Activated T-cell treated with anti-CD3 and anti-CD28 coated beads, Interleukin-2, amount 50 U/mL, for 1 hour (primary cell): Measurements from ENCODE around the gene SLIT1.

Source experiments
- DNase-seq: peaks from one replicate; pipeline ENCODE4 v3.0.0-alpha.2; 2020

Gene SLIT1

DNA sequence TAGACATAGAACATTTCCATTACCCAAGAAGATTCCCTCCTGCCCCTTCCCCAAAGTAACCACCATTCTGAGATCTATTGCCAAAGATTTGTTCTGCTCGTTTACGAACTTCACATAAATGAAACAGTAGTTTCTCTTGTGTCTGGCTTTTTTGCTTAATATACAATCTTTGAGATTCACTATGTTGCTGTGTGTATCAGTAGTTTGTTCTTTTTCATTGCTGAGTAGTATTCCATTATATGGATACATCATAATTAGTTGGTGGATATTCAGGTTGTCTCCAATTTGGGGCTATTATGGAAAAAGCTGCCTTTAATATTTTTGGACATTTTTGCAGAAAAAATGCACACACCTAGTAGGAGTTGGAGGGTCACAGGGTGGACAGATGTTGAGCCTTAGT, 124.3 kb downstream of the SLIT1 start:
- no peak for DNase-seq

DNA sequence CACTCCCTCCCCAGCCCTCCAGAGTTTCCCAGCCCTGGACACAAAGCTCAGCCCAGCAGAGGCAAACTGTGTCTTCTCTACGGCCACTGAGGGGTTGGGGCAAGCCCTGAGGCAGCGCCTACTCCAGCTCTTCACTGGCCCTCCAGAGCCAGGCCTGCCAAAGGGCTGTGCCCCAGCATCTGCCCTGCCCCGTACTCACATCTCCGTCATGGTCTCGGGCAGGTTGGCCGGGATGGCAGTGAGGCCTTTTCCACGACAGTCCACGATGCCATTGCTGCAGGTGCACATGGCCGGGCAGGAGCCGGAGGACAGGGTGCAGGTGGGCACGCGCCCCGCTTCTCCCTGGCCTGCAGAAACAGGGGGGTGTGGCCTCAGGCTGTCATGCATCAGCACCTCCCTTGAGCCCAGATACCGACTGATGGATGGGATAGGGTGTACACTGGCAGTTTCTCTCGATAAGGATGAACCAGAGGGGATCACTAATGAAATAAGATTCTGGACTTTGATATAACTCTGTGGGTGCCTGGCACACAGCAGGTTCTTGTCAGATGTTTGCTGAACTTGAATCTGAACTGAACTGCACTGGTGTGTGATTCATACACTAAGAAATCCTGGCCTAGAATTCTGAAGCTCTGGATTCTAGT, 125.2 kb downstream of the SLIT1 start:
- DNase-seq = no peak

DNA sequence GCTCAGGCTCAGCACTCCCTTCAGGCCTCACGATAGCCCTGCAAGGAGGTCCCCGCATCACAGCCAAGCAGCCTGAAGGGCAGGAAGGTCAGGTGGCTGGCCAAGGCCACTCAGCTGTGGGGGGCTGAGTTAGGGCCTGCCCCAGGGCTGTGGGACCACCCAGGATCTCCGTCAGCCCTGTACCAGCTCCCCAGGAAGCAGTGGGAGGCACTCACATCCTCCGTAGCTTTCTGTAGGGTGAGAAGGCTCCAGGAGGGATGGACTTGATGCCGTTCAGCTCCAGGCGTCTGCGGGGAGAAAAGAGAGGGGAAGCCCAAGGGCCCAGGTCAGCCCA, 125.9 kb downstream of the SLIT1 start:
- no peak for DNase-seq

- no peak for DNase-seq
Measured at GRCh38 chr10:97059006-97059871, 126.5 kb downstream of the SLIT1 start.

GRCh38 chr10:97058521-97058920, 127.2 kb downstream of the SLIT1 start:
- no peak for DNase-seq

GRCh38 chr10:97057491-97058235, 128.1 kb downstream of the SLIT1 start:
- DNase-seq = no peak

- DNase-seq = no peak
Measured at GRCh38 chr10:97056003-97056630, 129.6 kb downstream of the SLIT1 start.

DNA sequence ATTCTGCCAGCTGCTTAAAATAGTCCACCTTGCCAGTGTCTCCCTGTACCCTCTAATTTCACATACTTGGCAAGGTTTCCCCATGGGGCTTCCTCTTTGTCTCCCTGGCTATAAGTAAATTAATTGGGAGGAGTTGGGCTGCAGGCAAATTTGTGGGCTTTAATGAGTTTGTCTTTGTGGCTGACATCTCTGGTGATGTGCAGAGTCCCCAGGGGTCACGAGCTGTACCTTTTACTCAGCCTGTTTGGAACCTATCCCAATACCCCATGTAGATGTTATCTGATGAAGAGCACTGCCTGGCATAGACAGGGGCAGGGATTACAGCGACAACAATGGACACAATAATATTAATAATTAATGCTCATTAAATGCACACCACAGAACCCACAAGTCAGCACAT, 132.5 kb downstream of the SLIT1 start:
- DNase-seq = no peak

DNA sequence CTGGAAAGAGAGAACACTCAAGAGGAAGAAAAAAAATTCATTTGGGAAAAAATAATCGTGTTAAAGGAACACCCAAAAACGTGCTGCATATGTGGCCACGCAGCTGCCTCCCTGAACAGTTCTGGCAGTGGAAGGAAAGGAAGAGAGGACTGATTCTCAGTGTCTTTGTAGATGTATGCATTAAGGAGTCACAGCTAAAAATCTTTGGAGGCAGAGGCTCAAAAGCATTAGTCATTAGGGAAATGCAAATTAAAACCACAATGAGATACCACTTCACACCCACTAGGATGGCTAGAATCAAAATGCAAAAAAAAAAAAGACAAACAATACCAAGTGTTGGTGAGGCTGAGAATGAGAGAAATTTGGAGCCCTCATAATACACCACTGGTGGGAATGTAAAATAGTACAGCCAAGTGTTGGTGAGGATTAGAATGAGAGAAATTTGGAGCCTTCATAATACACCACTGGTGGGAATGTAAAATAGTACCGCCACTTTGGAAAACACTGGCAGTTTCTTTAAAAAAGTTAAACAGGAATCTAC, 134.7 kb downstream of the SLIT1 start:
- DNase-seq = no peak

DNA sequence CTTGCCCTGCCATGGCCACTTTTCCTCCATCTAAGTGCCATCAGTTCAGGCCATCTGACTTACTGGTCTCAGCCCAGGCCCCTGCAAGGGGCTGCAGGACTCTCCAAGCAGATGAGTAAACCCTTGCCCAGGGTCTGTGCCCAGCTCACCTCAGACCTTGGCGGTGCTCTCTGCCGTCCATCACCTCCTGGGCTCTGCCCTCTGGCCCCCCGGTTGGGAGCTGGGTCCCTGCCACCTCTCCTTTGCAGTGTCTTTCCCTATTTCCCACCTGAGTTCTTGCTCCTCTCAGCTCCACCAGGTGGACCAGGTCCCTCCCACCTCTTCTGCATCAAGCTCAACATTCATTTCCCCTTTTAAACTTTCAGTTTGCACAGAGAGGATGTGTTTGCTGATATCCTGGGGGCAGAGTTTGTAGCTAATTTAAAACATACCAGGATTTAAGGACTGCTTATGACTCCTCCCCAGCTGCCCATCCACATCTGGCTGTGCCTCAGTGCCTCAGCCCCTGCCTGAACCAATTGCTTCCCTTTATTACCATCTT, 135.5 kb downstream of the SLIT1 start:
- no peak for DNase-seq

- DNase-seq = no peak
Measured at GRCh38 chr10:97049670-97050069, 136.1 kb downstream of the SLIT1 start.

DNA sequence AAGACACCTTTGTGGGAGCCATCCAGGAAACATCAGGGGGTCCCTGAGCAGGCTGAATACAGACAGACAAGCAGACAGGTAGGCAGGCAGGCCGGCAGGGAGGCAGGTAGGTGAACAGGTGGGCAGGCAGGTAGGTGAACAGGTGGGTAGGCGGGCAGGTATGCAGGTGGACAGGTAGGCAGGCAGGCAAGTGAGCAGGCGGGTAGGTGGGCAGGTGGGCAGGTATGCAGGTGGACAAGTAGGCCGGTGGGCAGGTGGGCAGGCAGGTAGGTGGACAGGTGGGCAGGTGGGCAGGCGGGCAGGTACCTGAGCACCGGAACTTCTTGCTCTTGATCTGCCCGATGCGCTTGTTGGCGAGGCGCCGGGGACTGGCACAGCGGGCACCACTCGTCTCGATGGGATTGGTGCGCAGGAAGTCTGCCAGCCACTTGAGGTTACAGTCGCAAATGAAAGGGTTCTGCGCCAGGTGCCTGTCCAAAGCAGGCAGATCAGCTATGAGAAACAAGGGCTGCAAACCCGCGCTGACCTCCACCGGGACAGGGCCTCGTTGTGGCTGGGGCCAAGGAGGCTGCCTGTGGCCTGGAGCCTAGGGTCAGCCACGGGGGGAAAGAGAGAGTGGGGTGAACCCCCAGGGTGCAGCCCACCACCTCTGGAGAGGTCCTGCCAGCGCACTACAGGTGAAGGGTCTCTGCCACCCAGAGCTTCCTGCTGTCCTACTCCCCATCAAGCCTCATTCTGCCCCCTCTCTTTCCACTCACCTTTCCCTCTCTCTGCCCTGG, 136.9 kb downstream of the SLIT1 start:
- peak; percentile 9 for DNase-seq

- peak; percentile 4 for DNase-seq
Measured at GRCh38 chr10:97047788-97048187, 138.0 kb downstream of the SLIT1 start.

DNA sequence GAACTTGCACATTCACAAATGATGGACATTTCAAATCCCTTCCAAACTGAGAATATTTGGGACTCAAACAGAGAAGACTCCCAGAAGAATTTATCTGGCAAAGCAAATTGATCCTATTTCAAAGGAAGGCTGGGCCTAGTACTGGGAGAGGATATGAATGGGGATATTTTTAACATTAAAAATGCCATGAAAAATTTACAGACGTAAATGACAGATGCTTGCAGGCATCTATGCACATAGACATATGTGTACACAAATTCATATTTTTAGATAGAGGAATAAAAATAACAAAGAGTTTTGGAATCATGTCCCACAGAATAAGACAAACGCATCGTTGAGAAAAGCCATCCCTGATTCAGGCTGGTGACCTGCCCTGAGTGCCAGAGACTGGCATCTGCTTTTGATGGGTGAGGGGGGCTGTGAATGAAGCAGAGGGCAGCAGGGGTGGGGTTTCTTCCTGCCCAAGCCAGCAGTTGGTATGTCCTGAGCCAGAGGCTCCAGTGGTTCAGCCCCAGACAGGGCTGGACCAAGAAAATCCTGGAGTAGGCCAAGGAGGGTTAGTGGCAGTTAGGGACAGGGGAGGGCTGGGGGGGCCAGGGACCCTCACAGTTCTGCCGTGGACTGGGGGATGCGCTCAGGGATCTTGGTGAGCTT, 138.5 kb downstream of the SLIT1 start:
- no peak for DNase-seq

DNA sequence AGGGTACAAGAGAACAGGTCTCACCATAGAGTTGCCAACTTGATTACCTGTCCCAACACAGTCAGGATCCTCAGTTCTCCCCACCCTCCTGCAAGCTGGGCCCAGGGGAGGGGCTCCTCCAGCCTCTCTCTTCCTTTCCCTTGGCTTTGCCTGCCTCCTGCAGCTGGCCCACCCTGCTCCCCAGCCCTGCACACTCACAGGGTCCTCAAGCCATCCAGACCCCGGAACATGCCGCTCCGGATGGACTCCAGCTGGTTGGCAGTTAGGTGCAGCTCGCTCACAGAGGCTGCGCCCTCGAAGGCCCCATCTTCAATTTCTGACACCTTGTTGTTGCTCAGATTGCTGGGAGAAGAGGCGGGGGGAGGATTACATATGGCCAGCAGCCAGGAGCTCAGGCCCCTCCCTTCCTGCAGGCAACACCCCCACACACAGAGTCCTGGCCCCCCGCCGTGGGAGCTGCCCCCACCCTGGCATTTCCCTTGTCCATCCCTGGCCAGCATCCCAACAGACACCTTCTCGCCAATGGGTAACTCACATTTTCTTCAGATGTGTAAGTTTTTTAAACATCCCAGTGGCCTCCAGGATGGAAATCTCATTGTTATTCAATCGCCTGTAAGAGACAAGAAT, 139.2 kb downstream of the SLIT1 start:
- no peak for DNase-seq

GRCh38 chr10:97043563-97043855, 142.2 kb downstream of the SLIT1 start:
- DNase-seq = peak; percentile 1

GRCh38 chr10:97042716-97043562, 142.8 kb downstream of the SLIT1 start:
- peak; percentile 6 for DNase-seq

GRCh38 chr10:97042081-97042480, 143.7 kb downstream of the SLIT1 start:
- peak; percentile 2 for DNase-seq

GRCh38 chr10:97040706-97041105, 145.1 kb downstream of the SLIT1 start:
- DNase-seq = no peak

GRCh38 chr10:97040248-97040584, 145.5 kb downstream of the SLIT1 start:
- no peak for DNase-seq
